Astrocyte of the spinal cord (primary cell): ENCODE data around the gene CTCF.

ENCODE experiments used
- DNase-seq: peaks from one replicate; pipeline ENCODE4 v3.0.0; 2011; ENCODE audit warnings: low read depth, low spot score
- H3K4me3 ChIP-seq: 2 replicates; pipeline ENCODE4 v1.5.1; 2011; ENCODE audit warnings: low read depth, mild to moderate bottlenecking, low read length, moderate library complexity
- in situ Hi-C: cut with HindIII; loops from 2 replicates; pipeline ENCODE4 v1.10.0; 2017; ENCODE audit warnings: low sequenced_read_pairs
- TF ChIP-seq, protein P1 (sequence below): IDR thresholded peaks from 2 replicates; pipeline ENCODE4 v1.5.1; 2012; ENCODE audit warnings: low read depth, mild to moderate bottlenecking, low read length, inconsistent platforms

The CTCF gene

DNA sequence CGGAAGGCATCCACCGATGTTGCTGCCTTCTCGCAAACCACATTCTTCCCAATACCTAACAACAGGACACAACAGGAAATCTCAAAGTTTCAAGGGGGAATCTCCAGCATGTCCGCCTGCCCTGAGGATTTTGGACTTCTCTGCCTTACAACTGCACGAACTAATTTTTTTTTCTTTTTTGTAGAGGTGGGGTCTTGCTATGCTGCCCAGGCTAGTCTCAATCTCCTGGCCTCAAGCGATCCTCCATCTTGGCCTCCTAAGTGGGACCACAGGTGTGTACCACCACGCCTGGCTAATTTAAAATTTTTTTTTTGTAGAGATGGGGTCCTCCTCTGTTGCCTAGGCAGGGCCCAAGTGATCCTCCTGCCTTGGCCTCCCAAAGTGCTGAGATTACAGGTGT is 113.7 kb downstream of the CTCF start:
- no peak overlapping the region for H3K4me3 ChIP-seq
- in situ Hi-C loops: no loop called here
- TF ChIP-seq, protein P1, sequence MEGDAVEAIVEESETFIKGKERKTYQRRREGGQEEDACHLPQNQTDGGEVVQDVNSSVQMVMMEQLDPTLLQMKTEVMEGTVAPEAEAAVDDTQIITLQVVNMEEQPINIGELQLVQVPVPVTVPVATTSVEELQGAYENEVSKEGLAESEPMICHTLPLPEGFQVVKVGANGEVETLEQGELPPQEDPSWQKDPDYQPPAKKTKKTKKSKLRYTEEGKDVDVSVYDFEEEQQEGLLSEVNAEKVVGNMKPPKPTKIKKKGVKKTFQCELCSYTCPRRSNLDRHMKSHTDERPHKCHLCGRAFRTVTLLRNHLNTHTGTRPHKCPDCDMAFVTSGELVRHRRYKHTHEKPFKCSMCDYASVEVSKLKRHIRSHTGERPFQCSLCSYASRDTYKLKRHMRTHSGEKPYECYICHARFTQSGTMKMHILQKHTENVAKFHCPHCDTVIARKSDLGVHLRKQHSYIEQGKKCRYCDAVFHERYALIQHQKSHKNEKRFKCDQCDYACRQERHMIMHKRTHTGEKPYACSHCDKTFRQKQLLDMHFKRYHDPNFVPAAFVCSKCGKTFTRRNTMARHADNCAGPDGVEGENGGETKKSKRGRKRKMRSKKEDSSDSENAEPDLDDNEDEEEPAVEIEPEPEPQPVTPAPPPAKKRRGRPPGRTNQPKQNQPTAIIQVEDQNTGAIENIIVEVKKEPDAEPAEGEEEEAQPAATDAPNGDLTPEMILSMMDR: no peak
- DNase-seq: no peak

DNA sequence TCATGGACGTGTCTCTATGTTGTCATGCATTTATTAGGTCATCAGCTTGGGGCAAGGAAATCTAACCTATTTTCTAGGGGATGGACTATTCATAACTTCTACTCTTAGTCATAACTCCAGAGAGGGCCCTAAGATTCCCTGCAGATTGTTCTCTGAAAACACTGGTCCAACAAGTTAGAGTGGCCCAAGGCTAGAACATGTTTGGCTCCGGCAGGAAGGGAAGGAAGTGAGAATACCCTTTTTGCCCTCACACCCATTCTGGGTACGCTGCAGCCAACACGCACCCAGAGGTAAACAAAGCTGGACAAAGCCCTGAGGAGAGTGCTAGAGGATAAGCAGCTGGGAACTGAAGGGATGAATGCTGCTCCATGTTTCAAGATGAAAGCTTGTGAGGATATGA is 114.2 kb downstream of the CTCF start:
- in situ Hi-C loops: no loop called here
- no peak overlapping the region for H3K4me3 ChIP-seq
- TF ChIP-seq, protein P1: no peak
- no peak for DNase-seq

DNA sequence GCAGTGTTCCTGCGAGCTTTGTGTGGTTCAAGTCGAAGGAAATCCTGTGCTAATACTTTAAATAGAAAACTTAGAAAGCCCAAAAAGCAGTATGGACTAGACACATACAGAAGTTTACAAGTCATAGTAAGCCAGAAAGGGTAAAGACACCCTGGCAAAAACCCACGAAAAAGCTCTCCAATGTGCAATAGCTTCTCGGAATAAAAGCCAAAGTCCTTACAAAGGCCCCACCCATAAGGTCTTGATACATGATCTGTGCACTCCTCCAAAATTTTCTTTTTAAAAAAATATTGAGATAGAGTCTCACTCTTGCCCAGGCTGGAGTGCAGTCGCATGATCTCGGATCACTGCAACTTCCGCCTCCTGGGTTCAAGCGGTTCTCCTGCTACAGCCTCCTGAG is 114.6 kb downstream of the CTCF start:
- in situ Hi-C loops: no loop called here
- no peak overlapping the region for H3K4me3 ChIP-seq
- TF ChIP-seq, protein P1: no peak
- no peak for DNase-seq

DNA sequence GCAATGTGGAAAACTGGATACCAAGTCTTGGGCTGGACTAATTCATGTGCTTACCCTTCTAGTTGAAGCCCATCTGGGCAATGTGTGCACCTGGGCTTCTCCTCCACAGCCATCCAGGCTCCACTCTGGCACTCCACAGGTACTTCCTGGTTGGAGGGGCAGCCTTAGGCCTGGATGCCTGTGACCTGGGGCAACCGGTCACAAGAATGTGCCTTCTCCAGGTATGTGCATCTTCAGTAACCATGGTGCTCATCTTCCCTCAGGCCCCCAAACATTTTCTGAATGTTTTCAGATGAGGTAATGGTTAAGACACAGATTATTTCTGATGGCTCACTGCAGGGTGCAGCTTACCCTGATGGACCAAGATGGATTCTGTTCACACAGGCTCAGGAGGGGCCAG is 115.4 kb downstream of the CTCF start:
- TF ChIP-seq, protein P1: no peak
- DNase-seq: no peak
- no peak overlapping the region for H3K4me3 ChIP-seq
- in situ Hi-C loops: no loop called here

DNA sequence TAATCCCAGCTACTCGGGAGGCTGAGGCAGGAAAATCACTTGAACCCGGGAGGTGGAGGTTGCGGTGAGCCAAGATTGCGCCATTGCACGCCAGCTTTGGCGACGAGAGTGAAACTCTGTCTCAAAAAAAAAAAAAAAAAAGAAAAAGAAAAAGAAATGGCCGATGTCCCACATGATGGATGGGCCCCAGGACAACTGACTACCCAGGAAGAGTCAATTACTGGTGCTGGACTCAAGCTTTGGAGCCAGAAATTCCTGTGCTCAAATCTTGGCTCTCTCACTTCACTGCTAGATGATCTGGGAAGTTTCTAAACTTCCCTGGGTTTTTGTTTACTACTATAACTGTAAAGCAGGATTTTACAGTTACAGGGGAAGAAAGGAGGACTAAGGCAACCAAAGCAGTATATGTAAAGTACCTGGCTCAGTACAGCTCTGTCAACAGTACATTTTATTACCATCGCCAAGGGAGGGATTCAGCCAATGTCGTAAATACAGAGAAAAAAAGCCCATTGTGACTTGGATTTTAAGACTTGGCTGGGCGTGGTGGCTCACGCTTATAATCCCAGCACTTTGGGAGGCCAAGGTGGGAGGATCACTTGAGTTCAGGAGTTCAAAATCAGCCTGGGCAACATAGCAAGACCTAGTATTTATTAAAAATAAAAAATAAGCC is 116.2 kb downstream of the CTCF start:
- no peak for DNase-seq
- TF ChIP-seq, protein P1: no peak
- H3K4me3 ChIP-seq: no peak overlapping the region
- in situ Hi-C loops: no loop called here

DNA sequence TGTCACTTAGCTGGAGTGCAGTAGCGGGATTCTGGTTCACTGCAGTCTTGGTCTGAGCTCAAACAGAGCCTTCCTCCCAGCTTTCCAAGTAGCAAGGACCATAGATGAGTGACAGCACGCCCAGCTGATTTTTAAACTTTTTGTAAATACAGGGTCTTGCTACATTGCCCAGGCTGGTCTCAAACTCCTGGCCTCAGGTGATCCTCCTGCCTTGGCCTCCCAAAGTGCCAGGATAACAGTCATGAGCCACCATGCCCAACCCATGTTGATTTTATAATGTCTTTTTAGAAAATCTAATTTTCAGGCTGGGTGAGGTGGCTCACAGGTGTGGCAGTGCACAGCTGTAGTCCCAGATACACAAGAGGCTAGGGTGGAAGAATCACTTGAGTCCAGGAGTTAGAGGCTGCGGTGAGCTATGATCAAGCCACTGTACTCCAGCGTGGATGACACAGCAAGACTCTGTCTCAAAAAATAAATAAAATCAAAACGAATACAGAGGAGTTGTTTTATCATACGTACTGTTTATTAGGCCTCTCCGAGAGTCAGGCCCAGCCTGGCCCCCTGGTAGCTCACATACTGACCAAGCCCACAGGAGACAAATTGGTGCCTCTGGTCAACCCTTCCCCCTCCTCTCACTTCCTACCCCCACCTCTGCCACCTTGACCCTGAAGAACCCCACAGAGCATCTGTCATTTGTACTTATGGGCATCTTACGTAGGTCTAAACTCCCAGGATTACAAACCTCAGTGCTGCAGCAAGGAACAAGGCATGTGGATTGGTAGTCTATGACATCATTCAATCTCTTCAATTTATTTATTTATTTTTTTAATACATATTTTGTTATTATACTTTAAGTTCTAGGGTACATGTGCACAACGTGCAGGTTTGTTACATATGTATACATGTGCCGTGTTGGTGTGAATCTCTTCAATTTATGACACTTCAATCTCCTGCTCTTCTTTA is 117.9 kb downstream of the CTCF start:
- H3K4me3 ChIP-seq: no peak overlapping the region
- TF ChIP-seq, protein P1: no peak
- no peak for DNase-seq
- in situ Hi-C loops: no loop called here
